Esophagus squamous epithelium (tissue), 4 donors: ENCODE data around the gene DST.

Source experiments
- CTCF ChIP-seq, 6 experiments: fragments of 450-650 bp in 4 of 6; fragments of 200-600 bp in 2 of 6; sonication (generic) in 2 of 6; IDR thresholded peaks; one replicate each; pipeline ENCODE4 v1.5.1; 2016 to 2019; ENCODE audit warnings: antibody characterized with exemption in 6 of 6, mild to moderate bottlenecking in 4 of 6, moderate library complexity in 4 of 6
- POLR2A ChIP-seq, 4 donors: fragments of 450-650 bp; IDR thresholded peaks; one replicate each; pipeline ENCODE4 v1.6.1; 2017; ENCODE audit warnings: antibody characterized with exemption in 4 of 4, mild to moderate bottlenecking in 4 of 4, moderate library complexity in 3 of 4

DNA sequence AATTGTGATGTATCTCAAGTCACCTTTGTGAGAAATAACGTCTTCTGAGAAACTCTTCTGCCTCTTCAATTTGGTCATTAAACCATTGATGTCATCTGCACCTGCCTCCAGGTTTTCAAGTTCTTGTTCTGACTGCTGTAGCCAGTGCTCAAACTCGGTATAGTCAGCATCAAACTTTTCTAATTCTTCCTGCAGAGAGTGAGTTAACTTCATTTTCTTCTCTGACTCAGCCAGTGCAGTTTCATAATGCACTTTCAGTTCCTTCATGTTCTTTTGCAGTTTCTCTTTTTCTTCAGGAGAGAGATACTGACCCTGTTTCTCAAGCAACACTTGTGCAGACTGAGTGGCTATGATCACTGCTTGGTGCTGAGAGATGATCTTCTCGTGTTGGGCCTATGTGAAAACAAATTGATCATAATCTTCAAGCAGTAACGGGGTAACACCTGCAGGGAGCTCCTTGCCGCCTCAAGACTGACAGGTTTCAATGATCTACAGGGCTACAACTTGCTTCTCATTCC, 48.8 kb downstream of the DST start:
- TF ChIP-seq CTCF (IDR thresholded peaks at IDR 0.05) (no peak), POLR2A (IDR thresholded peaks at IDR 0.05) (no peak)
